Naive thymus-derived CD4-positive, alpha-beta T cell (primary cell): ENCODE measurements around the gene ARFIP2. TPM values are rescaled to one million over a fixed set of nuclear protein-coding genes. Genes with fewer than 3 reads are reported as not detected.

ENCODE experiments used
- ATAC-seq: fragments of 150-1000 bp; cut with Tn5 transposase; 2 replicates; pipeline ENCODE4 v1.10.0; 2021; ENCODE audit warnings: mild to moderate bottlenecking, moderate library complexity
- CTCF ChIA-PET: fragments of 350-600 bp; sonication (Branson Sonifier 250); formaldehyde crosslinking; loops from one replicate; lab custom pipeline; 2021; ENCODE audit warnings: antibody characterized with exemption; lab: Charles Lee
- POLR2A ChIA-PET: fragments of 350-600 bp; sonication (Branson Sonifier 250); formaldehyde crosslinking; loops from one replicate; lab custom pipeline; 2021; ENCODE audit warnings: antibody characterized with exemption, inconsistent platforms; lab: Charles Lee
- DNase-seq, 9 donors: peaks; one replicate each; pipeline versions ENCODE4 v3.0.0 to v3.0.0-alpha.2; 2020 to 2022; ENCODE audit warnings: mixed read lengths in 1 of 9
- H3K27ac ChIP-seq: one replicate; pipeline ENCODE4 v1.7.0; 2013; ENCODE audit warnings: mild to moderate bottlenecking, low read depth, low read length, moderate library complexity
- H3K27me3 ChIP-seq, 2 donors: one replicate each; pipeline ENCODE4 v1.7.0; 2013; ENCODE audit warnings: low read length in 2 of 2, mild to moderate bottlenecking in 2 of 2, moderate library complexity in 2 of 2; ENCODE audit not compliant: control insufficient read depth in 2 of 2, insufficient read depth in 2 of 2
- H3K36me3 ChIP-seq, 3 experiments: 1 replicate in 2 of 3; 2 replicates in 1 of 3; pipeline ENCODE4 v1.7.0; 2013; ENCODE audit warnings: low read length in 3 of 3, mild to moderate bottlenecking in 3 of 3, moderate library complexity in 1 of 3; ENCODE audit not compliant: insufficient read depth in 3 of 3, control insufficient read depth in 2 of 3
- H3K4me1 ChIP-seq, 2 donors: one replicate each; pipeline ENCODE4 v1.7.0; 2013; ENCODE audit warnings: low read length in 2 of 2, mild to moderate bottlenecking in 2 of 2, moderate library complexity in 1 of 2; ENCODE audit not compliant: control insufficient read depth in 2 of 2, insufficient read depth in 2 of 2
- H3K4me3 ChIP-seq: 2 replicates; pipeline ENCODE4 v1.7.0; 2013; ENCODE audit warnings: mild to moderate bottlenecking, low read length
- H3K9me3 ChIP-seq, 3 experiments: 1 replicate in 2 of 3; 2 replicates in 1 of 3; pipeline ENCODE4 v1.7.0; 2013; ENCODE audit warnings: low read length in 3 of 3; ENCODE audit not compliant: control insufficient read depth in 2 of 3
- H3K27ac Mint-ChIP-seq, 9 donors: one replicate each; pipeline ENCODE4 v1.8.0; 2020 to 2022; ENCODE audit warnings: mixed read lengths in 9 of 9, mild to moderate bottlenecking in 8 of 9, moderate library complexity in 5 of 9, inconsistent platforms in 2 of 9
- H3K27me3 Mint-ChIP-seq, 5 donors: one replicate each; pipeline ENCODE4 v1.8.0; 2021 to 2022; ENCODE audit warnings: mixed read lengths in 5 of 5, mild to moderate bottlenecking in 1 of 5
- H3K36me3 Mint-ChIP-seq, 5 donors: one replicate each; pipeline ENCODE4 v1.8.0; 2020 to 2022; ENCODE audit warnings: mixed read lengths in 5 of 5, mild to moderate bottlenecking in 3 of 5, inconsistent platforms in 1 of 5
- H3K4me1 Mint-ChIP-seq, 7 donors: one replicate each; pipeline ENCODE4 v1.8.0; 2020 to 2022; ENCODE audit warnings: mixed read lengths in 7 of 7, mild to moderate bottlenecking in 3 of 7, inconsistent platforms in 1 of 7
- H3K4me3 Mint-ChIP-seq, 10 donors: one replicate each; pipeline ENCODE4 v1.8.0; 2020 to 2022; ENCODE audit warnings: mild to moderate bottlenecking in 10 of 10, mixed read lengths in 10 of 10, moderate library complexity in 6 of 10, inconsistent platforms in 2 of 10
- H3K9me3 Mint-ChIP-seq, 11 donors: one replicate each; pipeline ENCODE4 v1.8.0; 2020 to 2022; ENCODE audit warnings: mixed read lengths in 11 of 11, mild to moderate bottlenecking in 4 of 11, inconsistent platforms in 1 of 11, moderate library complexity in 1 of 11
- intact Hi-C, 2 donors: fragments of 100-400 bp; cut with micrococcal nuclease; formaldehyde crosslinking; loops; one replicate each; pipeline ENCODE4 v1.15.1; 2023
- polyA plus RNA-seq, 2 donors: library from polyadenylated mRNA; unstranded; fragments of 300-500 nt; fragmentation: Illumina TruSeq; gene quantifications; one replicate each; pipeline ENCODE4 v1.2.3, GENCODE V29; 2021
- total RNA-seq, 6 experiments: library from RNA in 5 of 6; stranded (reverse) in 5 of 6; gene quantifications; 1 replicate in 5 of 6; 2 replicates in 1 of 6; pipeline ENCODE4 v1.2.3 and lab custom pipeline; 2021 to 2026

Gene ARFIP2
- total and polyA plus RNA-seq, 7 experiments from 2014 or later: 35.7 to 63.4 (median 52.7) TPM

DNA sequence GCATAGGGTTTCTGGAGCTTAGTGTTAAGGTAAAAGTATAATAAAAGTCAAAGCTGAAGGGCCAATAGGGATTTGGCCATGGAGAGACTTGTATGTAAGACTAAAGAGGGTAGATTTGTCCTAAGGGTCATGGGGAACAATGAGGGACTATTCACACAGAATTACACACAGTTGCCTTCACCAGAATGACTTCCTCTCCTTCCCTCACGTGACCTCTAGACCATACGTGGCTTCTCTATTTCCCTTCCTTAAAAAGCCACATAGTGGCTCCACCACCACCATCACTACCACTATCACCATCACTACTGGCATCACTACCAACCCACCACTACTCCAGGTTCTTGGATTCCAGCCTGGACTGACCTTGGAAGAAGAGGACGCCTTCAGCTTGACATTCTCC, 43.1 kb downstream of the ARFIP2 start:
- no peak overlapping the region for H3K4me3 ChIP-seq
- Mint-ChIP-seq H3K4me3 (no peak overlapping the region), H3K4me1 (peaks cover 0 to 10% (median 4%) of the 10 kb centered on the region in 7 donors), H3K36me3 (peaks cover 0 to 3% (median 0%) of the 10 kb centered on the region in 5 donors), H3K27me3 (peaks cover 0 to 4% (median 0%) of the 10 kb centered on the region in 5 donors), H3K9me3 (no peaks in the 10 kb centered on the region), H3K27ac (no peak overlapping the region)
- peaks cover 22 to 25% of the 10 kb centered on the region in 2 donors for H3K4me1 ChIP-seq
- peak in 1 of 9 donors; percentile 12 for DNase-seq
- H3K27me3 ChIP-seq: no peaks in the 10 kb centered on the region
- H3K27ac ChIP-seq: no peak overlapping the region
- ChIA-PET CTCF (interaction anchor here (0.5 to 13.9 kb wide), 6 partner anchors 17 to 77 kb away, joined by 3 to 573 read pairs (median 3); partner anchors contain the start of gene SMPD1), POLR2A (interaction anchor here (0.7 to 2.9 kb wide), 10 partner anchors 11 to 59 kb away, joined by 3 to 26 read pairs (median 4); partner anchors contain the start of gene APBB1)
- intact Hi-C loops: loop anchor here (1.0 to 5.0 kb wide), 5 partner anchors 19 to 43 kb away; partner anchors contain the start of genes APBB1 (in 2 of the 2), ARFIP2 (in 1 of the 2), TIMM10B (in 1 of the 2) and TRIM3 (in 1 of the 2)
- H3K9me3 ChIP-seq: no peaks in the 10 kb centered on the region
- peak; percentile 71 for ATAC-seq
- H3K36me3 ChIP-seq: no peaks in the 10 kb centered on the region

GRCh38 chr11:6437423-6437822, 43.7 kb downstream of the ARFIP2 start:
- DNase-seq (no peak), ATAC-seq (no peak)
- Mint-ChIP-seq H3K27ac (no peak overlapping the region), H3K4me1 (peaks cover 0 to 10% (median 4%) of the 10 kb centered on the region in 7 donors), H3K36me3 (peaks cover 0 to 3% (median 0%) of the 10 kb centered on the region in 5 donors), H3K4me3 (no peak overlapping the region), H3K27me3 (peaks cover 0 to 4% (median 0%) of the 10 kb centered on the region in 5 donors), H3K9me3 (no peaks in the 10 kb centered on the region)
- no peaks in the 10 kb centered on the region for H3K36me3 ChIP-seq
- H3K4me3 ChIP-seq: no peak overlapping the region
- H3K27ac ChIP-seq: no peak overlapping the region
- no peaks in the 10 kb centered on the region for H3K27me3 ChIP-seq
- intact Hi-C loops: loop anchor here in 1 of 2 donors (5.0 kb wide), 1 partner anchor 35 kb away; the partner anchor contains the start of gene TRIM3
- ChIA-PET CTCF (interaction anchor here (0.9 to 13.9 kb wide), 4 partner anchors 16 to 56 kb away, joined by 3 to 573 read pairs (median 44); partner anchors contain the start of gene SMPD1), POLR2A (interaction anchor here (0.6 to 2.9 kb wide), 13 partner anchors 10 to 170 kb away, joined by 3 to 26 read pairs (median 4); partner anchors contain the start of gene APBB1)
- H3K9me3 ChIP-seq: no peaks in the 10 kb centered on the region
- peaks cover 22 to 25% of the 10 kb centered on the region in 2 donors for H3K4me1 ChIP-seq

DNA sequence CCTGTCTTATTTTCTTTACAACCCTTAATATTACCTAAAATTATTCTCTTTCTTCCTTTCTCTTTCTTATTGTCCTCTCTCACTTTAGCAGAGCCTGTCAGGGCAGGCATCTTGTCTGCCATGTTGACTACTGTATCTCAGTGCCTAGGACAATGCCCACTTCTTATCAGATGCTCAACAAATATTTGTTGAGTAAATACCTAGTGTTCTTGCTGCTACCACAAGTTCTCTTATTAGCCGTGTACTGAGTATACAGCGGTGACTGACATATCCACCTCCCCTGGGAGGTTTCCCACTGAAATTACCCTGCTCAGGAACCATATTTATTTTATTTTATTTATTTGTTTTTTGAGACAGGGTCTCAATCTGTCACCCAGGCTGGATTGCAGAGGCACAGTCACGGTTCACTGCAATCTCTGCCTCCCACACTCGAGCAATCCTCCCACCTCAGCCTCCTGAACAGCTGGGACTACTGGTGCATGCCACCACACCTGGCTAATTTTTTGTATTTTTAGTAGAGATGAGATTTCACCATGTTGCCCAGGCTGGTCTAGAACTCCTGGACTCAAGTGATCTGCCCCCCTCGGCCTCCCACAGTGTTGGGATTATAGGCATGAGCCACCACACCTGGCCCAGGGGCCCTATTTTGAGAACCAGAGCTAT, 47.0 kb downstream of the ARFIP2 start:
- no peaks in the 10 kb centered on the region for H3K36me3 ChIP-seq
- peaks cover 17% of the 10 kb centered on the region in 2 donors for H3K4me1 ChIP-seq
- DNase-seq (no peak), ATAC-seq (no peak)
- no peaks in the 10 kb centered on the region for H3K27me3 ChIP-seq
- POLR2A ChIA-PET: interaction anchor here (0.5 to 2.0 kb wide), 4 partner anchors 15 to 85 kb away, joined by 3 to 8 read pairs (median 4); partner anchors contain the start of gene APBB1
- H3K9me3 ChIP-seq: no peaks in the 10 kb centered on the region
- H3K4me3 ChIP-seq: no peak overlapping the region
- Mint-ChIP-seq H3K27ac (peak overlapping the region in 2 of 9 donors; percentile 28 to 63), H3K27me3 (peaks cover 0 to 4% (median 0%) of the 10 kb centered on the region in 5 donors), H3K36me3 (peaks cover 0 to 3% (median 0%) of the 10 kb centered on the region in 5 donors), H3K4me1 (peaks cover 4 to 20% (median 6%) of the 10 kb centered on the region in 7 donors), H3K4me3 (no peak overlapping the region), H3K9me3 (no peaks in the 10 kb centered on the region)
- CTCF ChIA-PET: interaction anchor here (1.2 to 2.5 kb wide), 2 partner anchors 10 to 55 kb away, joined by 3 to 7 read pairs; no protein-coding TSS in a partner anchor
- no peak overlapping the region for H3K27ac ChIP-seq
- intact Hi-C loops: no loop called here

DNA sequence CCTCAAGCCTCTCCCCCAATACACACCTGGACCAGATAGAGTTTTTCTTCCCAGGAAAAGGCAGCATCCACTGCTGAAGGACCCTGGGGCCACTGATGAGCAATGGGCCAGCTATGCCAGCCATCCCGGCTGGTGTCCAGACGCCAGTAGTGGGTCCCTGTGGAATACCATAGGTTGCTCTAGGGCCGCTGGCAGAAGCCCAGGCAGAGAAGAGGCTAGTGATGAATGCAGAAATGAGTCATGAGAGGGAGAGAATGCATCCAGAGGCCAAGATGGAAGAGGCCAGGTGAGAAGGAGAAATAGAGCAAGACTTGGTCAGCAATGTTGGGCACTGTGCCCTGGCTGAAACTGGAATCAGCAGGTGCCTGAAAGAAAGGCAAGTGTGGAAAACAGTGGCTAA, 49.3 kb downstream of the ARFIP2 start:
- Mint-ChIP-seq H3K36me3 (peaks cover 0 to 3% (median 0%) of the 10 kb centered on the region in 5 donors), H3K27ac (no peak overlapping the region), H3K4me1 (peaks cover 4 to 20% (median 6%) of the 10 kb centered on the region in 7 donors), H3K27me3 (peaks cover 0 to 16% (median 0%) of the 10 kb centered on the region in 5 donors), H3K4me3 (no peak overlapping the region), H3K9me3 (no peaks in the 10 kb centered on the region)
- intact Hi-C loops: no loop called here
- no peak overlapping the region for H3K27ac ChIP-seq
- no peaks in the 10 kb centered on the region for H3K36me3 ChIP-seq
- ATAC-seq (no peak), DNase-seq (no peak)
- H3K27me3 ChIP-seq: no peaks in the 10 kb centered on the region
- no peak overlapping the region for H3K4me3 ChIP-seq
- POLR2A ChIA-PET: interaction anchor here (2.0 kb wide), 1 partner anchor 13 kb away, joined by 9 read pairs; the partner anchor contains the start of gene APBB1
- no peaks in the 10 kb centered on the region for H3K9me3 ChIP-seq
- CTCF ChIA-PET: interaction anchor here (1.5 to 3.2 kb wide), 2 partner anchors 53 to 74 kb away, joined by 3 to 20 read pairs; no protein-coding TSS in a partner anchor
- no peaks in the 10 kb centered on the region for H3K4me1 ChIP-seq

DNA sequence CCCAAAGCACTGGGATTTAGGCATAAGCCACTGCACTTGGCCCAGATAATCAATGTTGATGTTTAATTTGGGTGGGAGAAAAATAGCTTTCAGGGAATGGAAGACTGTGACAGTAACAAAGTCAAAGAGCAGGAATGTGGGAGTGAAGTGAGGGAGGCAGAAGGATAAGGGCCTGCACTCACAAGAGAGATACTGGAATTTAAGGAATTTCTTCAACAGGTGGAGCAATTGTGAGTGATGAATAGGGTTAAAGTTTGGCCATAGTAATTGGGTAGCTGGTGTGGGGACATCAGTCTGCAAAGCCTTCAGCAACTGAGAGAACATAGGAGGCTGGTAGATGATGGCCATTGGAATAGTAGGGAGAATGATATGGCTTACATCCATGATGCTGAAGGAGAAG, 53.6 kb downstream of the ARFIP2 start:
- no peaks in the 10 kb centered on the region for H3K9me3 ChIP-seq
- ATAC-seq: no peak
- peaks cover 0 to 4% (median 0%) of the 10 kb centered on the region in 5 donors for H3K36me3 Mint-ChIP-seq
- H3K27me3 ChIP-seq: no peaks in the 10 kb centered on the region
- no peak overlapping the region for H3K27ac ChIP-seq
- H3K4me3 ChIP-seq: no peak overlapping the region
- no peak overlapping the region for H3K27ac Mint-ChIP-seq
- CTCF ChIA-PET: interaction anchor here (1.0 to 1.4 kb wide), 3 partner anchors 16 to 49 kb away, joined by 6 to 8 read pairs (median 8); no protein-coding TSS in a partner anchor
- no peaks in the 10 kb centered on the region for H3K9me3 Mint-ChIP-seq
- peaks cover 0 to 11% (median 2%) of the 10 kb centered on the region in 7 donors for H3K4me1 Mint-ChIP-seq
- H3K27me3 Mint-ChIP-seq: peaks cover 0 to 51% (median 6%) of the 10 kb centered on the region in 5 donors
- no peaks in the 10 kb centered on the region for H3K4me1 ChIP-seq
- no peaks in the 10 kb centered on the region for H3K36me3 ChIP-seq
- intact Hi-C loops: no loop called here
- POLR2A ChIA-PET: interaction anchor here (0.9 to 3.1 kb wide), 7 partner anchors 8 to 54 kb away, joined by 3 to 14 read pairs (median 4); partner anchors contain the start of genes APBB1, ARFIP2 and TIMM10B
- no peak for DNase-seq
- H3K4me3 Mint-ChIP-seq: no peak overlapping the region
